IPS-15b (cell line): ENCODE data around the gene TRIM7.
A peak's percentile ranks its signal among the peaks of the same experiment; 100 is the strongest.

ENCODE experiments used
- H3K27me3 ChIP-seq: one replicate; pipeline ENCODE4 v1.6.1; 2013; ENCODE audit warnings: low read length; ENCODE audit not compliant: control insufficient read depth, insufficient read depth
- H3K36me3 ChIP-seq: one replicate; pipeline ENCODE4 v1.6.1; 2013; ENCODE audit warnings: low read length; ENCODE audit not compliant: control insufficient read depth, insufficient read depth
- H3K4me1 ChIP-seq: one replicate; pipeline ENCODE4 v1.6.1; 2013; ENCODE audit warnings: mild to moderate bottlenecking, low read length; ENCODE audit not compliant: control insufficient read depth, insufficient read depth
- H3K4me3 ChIP-seq: one replicate; pipeline ENCODE4 v1.5.1; 2013; ENCODE audit warnings: low read depth, low read length
- H3K9ac ChIP-seq: one replicate; pipeline ENCODE4 v1.6.1; 2013; ENCODE audit warnings: low read depth, mild to moderate bottlenecking, low read length
- H3K9me3 ChIP-seq: one replicate; pipeline ENCODE4 v1.6.1; 2013; ENCODE audit warnings: mild to moderate bottlenecking, low read length; ENCODE audit not compliant: control insufficient read depth, insufficient read depth

Gene TRIM7

DNA sequence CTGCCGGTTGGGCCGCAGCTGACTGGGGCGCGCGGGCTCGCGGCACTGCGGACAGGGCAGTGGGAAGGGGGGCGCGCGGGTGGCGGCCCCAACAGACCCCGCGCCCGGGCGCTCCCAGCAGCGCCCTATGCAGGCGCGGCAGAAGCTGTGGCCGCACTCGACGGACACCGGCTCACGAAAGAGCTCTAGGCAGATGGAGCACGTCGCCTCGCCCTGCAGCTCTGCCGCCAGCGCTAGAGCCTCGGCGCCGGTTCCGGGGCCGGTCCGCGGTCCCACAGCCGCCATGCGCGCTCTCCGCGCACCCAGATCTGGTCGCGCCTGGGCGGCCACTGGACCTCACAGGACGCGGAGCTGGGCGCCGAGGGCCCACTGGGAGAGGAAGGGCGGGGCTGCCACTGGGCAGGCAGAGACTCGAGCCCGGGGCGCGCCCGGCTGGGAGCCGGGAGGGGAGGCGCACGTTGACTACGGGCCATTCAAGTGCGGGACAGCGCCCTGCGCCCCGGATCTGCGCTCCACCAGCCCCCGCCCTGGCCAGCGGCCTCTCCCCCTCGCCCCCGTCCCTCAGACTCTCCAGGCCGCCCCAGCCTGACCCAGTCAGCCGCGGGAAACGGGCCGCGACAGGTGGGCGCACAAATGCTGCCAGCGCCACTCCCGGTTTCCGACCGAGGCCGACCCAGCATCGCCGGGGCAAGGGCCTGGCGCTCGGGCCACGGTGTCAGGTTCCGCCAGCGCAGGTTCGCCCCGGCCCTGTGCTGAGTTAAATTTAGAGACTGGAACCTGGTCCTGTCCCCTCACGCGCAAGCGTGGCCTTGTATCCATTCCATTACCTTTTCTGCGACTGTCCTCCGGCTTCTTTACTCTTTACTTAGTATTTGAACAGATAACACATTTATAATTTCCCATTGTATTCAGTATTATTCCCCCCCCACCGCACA, at the start of gene TRIM7:
TSS of gene TRIM7 (minus strand) at position 371 of the 935 bp plus-strand sequence. CDS start at position 285, 86 bp downstream.
- H3K9me3 ChIP-seq: no peaks in the 10 kb centered on the region
- H3K4me1 ChIP-seq: peaks cover 11% of the 10 kb centered on the region
- H3K36me3 ChIP-seq: no peaks in the 10 kb centered on the region
- H3K9ac ChIP-seq: no peak within 1 kb of the TSS
- H3K27me3 ChIP-seq: peaks cover 57% of the 10 kb centered on the region
- peak within 1 kb of the TSS; percentile 96 for H3K4me3 ChIP-seq

DNA sequence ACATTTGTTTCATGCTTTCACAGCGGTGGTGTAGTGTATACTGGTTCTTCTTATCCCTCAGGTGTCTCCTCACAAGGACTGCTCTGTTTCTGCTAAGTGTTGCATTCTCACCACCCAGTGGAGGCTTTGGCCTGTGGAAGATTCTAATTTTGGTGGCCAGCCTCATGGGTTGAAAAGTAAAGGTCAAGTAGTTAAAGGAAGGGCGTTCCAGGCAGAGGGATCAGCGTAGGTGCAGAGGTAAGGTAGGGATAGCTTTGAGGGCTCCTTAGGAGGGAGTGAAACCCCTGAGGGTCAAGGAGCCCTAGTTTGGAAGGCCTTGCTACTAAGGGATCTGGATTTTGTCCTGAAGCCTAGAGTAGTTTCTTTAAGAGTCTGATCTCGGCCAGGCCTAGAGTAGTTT, 43.3 kb upstream of the TRIM7 start:
- Histone ChIP-seq H3K4me1 (no peaks in the 10 kb centered on the region), H3K27me3 (no peaks in the 10 kb centered on the region), H3K36me3 (peaks cover 12% of the 10 kb centered on the region), H3K4me3 (peak overlapping the region; percentile 99), H3K9ac (peak overlapping the region; percentile 92), H3K9me3 (no peaks in the 10 kb centered on the region)

DNA sequence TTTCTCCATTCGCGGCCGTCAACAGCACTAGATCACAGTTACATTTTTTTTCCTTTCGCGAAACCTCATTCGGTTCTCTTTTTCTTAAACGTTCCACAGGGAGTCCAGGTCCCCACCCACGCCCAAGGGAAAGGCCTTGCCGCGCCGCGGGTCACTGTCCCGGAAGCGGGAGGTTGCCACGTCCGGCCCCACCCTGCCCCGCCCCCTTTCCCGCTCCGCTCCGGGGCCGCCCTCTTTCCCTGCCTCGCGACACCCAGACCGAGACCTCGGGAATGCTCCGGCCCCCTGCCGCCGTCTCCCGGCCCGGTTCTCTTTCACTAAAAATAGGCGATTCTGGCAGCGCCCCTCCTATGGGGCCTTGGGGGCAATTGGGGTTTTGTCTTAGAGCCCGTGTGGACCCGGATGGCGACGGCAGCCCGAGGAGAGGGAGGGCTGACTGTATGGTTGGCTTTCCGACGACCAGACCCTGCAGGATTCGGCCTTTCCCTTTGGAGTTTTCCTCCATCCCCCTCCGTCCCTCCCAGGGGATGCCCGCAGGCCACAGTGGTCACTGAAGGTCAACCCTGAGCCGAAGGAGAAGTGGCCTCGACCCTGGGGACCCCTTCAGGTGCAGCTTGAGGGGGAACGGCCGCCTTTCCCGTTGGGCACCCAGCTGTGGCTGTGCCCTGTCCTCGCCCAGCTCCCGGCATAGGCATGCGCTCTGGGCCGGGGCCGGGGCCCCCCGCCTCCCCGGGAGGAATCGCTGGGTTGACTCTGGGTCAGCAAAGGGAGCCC, 41.5 kb upstream of the TRIM7 start:
- peaks cover 4% of the 10 kb centered on the region for H3K4me1 ChIP-seq
- peak overlapping the region; percentile 99 for H3K4me3 ChIP-seq
- H3K36me3 ChIP-seq: peaks cover 26% of the 10 kb centered on the region
- H3K9me3 ChIP-seq: no peaks in the 10 kb centered on the region
- H3K27me3 ChIP-seq: no peaks in the 10 kb centered on the region
- H3K9ac ChIP-seq: peak overlapping the region; percentile 100

DNA sequence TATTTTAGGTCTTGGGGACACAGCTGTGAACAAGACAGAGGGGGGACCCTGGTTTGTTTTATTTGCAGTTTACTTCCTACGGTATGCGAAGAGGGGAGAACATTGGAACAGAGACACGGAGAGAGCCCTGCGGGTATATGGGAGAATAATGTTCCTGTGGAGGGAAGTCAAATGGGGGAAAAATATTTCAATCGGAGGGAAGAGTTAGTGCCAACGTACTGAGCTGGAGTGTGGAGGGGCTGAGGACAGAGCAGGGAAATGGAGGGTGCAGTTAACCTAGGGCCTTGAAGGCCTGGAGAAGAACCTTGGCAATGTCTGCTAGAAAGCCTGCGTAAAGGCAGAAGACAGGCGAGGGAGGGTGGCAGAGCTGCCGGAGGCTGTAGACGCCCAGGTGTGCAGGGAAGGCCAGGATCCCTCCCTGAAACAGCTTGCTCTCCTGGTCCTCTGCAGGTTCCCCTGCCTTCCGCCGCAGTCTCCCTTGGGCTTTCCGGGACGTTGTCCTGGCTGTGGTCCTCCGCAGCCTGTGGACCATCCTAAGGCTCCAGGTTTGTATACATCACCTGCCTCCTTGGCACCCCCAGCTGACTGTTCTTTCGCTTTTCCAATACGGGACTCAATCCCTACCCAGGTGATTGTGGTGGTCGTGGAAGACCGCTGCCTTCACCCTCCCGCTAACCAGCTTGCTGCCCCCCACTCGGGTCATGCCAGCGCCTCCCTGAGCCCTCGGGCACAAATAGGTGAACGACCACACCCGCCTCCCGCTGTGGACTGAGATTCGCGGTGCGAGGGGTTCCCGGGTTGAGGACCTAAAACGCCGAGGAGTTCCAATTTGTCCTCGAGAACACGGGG, 40.7 kb upstream of the TRIM7 start:
- Histone ChIP-seq H3K4me3 (peak overlapping the region; percentile 99), H3K27me3 (no peaks in the 10 kb centered on the region), H3K4me1 (peaks cover 4% of the 10 kb centered on the region), H3K36me3 (peaks cover 32% of the 10 kb centered on the region), H3K9me3 (no peaks in the 10 kb centered on the region), H3K9ac (peak overlapping the region; percentile 100)

DNA sequence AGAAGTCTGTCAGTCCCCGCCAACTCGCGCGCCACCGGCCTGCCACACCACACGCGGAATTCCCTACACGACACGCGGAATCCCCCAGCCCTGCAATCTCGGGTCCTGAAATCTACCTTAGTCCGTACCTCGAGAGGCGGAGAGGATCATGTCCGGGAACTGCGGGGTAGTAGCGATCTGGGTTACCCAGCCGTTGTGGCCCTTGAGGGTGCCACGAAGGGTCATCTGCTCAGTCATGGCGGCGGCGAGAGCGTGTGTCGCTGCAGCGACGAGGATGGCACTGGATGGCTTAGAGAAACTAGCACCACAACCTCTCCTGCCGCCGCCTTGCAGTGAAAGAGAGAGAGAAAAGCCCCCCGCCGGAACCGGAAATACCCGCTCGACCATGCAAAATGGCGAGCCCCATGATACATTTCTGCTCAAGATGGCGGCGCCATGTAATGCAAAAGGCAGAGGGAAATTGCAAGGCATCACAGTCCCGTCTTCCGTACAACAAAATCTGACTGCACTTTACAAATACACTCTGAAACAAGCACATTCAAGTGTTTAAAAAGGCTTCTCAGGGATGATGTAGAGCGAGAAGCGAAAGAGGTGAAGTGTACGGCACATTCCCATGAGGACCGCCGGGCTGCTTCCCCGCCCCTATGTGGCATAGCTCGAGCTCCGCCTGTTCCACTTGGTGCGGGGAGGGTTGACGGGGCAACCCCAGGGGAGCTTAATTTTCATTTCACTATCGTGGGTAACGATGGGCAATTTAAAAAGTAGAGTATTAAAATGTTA, 38.8 kb upstream of the TRIM7 start, which contains the start of gene RACK1:
TSS of gene RACK1 (minus strand) at position 343 of the 780 bp plus-strand sequence. CDS start at position 237, 106 bp downstream.
- Histone ChIP-seq H3K27me3 (no peaks in the 10 kb centered on the region), H3K36me3 (peaks cover 49% of the 10 kb centered on the region), H3K4me1 (peaks cover 4% of the 10 kb centered on the region), H3K4me3 (peak within 1 kb of the TSS; percentile 97), H3K9ac (peak within 1 kb of the TSS; percentile 97), H3K9me3 (no peaks in the 10 kb centered on the region)

DNA sequence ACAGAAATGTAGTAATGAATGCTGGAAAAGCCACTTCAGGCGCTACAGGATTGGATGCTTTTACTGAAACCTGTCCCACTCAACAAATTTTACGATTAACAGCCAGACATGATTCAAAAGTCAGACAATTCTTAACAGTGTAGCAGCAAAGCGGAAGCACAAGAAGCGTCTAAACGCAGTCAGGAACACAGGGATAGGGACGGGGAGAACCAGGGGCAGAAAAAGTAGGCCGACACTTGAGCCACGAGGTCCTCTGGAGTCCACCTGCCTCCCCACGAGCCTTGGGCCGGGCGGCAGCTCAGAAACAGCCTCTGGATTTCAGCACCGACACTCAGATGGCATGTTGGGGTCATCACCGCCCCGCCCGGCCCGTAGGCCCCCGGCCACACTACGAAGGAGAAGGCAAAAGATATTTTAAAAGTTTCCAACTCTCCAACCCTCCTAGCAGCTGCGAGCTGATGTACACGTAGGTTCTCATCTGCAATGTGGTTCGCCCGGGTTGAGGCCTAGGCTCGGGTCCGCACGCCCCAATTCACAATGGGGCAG, 38.1 kb upstream of the TRIM7 start:
- Histone ChIP-seq H3K36me3 (peaks cover 55% of the 10 kb centered on the region), H3K27me3 (no peaks in the 10 kb centered on the region), H3K4me3 (peak overlapping the region; percentile 97), H3K4me1 (peaks cover 4% of the 10 kb centered on the region), H3K9ac (peak overlapping the region; percentile 97), H3K9me3 (no peaks in the 10 kb centered on the region)

DNA sequence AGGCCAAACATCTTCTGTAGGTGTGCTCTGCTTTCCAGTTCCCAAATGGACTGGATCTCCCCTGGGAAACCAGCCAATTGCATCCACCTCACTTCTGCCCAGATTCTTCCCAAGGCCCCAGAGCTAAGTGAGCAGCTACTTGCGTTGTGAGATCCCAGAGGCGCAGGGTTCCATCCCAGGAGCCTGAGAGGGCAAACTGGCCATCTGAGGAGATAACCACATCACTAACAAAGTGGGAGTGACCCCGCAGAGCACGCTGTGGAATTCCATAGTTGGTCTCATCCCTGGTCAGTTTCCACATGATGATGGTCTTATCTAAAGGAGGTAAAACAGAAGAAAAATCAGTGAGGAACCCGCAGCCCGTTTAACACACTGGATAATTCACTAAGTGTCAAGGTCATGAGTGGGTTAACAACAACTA, 37.0 kb upstream of the TRIM7 start:
- no peaks in the 10 kb centered on the region for H3K27me3 ChIP-seq
- H3K36me3 ChIP-seq: peaks cover 61% of the 10 kb centered on the region
- H3K4me3 ChIP-seq: peak overlapping the region; percentile 97
- H3K4me1 ChIP-seq: peaks cover 4% of the 10 kb centered on the region
- H3K9me3 ChIP-seq: no peaks in the 10 kb centered on the region
- peak overlapping the region; percentile 97 for H3K9ac ChIP-seq

DNA sequence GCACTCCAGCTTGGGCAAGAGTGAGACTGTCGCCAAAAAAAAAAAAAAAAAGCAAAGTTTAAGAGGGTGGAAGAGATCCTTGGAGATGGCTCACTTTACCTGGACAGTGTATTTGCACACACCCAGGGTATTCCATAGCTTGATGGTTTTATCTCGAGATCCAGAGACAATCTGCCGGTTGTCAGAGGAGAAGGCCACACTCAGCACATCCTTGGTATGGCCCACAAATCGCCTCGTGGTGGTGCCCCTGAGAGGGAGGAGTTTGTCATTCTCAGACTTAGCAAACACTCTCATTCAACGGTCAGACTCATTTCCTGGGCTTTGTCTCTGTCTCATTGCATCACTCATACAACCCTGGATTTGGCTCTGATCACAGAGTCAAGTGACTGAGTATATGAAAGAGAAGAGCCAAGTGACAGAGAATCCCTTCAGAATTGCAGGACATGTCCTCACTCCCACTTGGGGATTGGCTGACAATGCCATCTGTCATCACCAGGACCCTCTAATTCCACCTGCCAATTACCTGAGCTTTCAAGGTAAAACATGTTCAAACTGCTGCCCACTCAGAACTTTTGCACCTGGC, 36.5 kb upstream of the TRIM7 start:
- H3K9ac ChIP-seq: peak overlapping the region; percentile 97
- no peaks in the 10 kb centered on the region for H3K27me3 ChIP-seq
- H3K36me3 ChIP-seq: peaks cover 66% of the 10 kb centered on the region
- no peaks in the 10 kb centered on the region for H3K9me3 ChIP-seq
- H3K4me3 ChIP-seq: peak overlapping the region; percentile 97
- peaks cover 4% of the 10 kb centered on the region for H3K4me1 ChIP-seq

DNA sequence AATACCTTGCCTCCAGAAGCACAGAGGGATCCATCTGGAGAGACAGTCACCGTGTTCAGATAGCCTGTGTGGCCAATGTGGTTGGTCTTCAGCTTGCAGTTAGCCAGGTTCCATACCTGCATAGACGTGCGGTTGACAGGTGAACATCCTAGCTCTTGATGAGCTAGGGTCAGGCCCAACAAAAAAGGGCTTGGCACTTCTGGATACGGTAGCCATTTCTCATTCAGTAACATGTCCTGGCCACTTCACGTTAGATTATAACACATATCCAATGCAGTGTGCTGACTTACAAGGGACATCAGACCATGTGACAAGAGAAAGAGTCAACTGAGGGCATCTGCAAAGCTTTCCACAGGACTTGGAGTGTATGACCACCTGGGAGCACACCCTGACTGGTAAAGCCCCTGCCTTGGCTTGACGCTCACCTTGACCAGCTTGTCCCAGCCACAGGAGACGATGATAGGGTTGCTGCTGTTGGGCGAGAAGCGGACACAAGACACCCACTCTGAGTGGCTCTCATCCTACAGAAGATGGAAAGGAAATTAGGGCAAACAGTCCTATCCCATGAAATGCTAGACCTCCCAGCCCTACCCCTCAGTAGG, 34.2 kb upstream of the TRIM7 start:
- H3K4me3 ChIP-seq: no peak overlapping the region
- H3K9me3 ChIP-seq: no peaks in the 10 kb centered on the region
- H3K36me3 ChIP-seq: peaks cover 78% of the 10 kb centered on the region
- no peaks in the 10 kb centered on the region for H3K27me3 ChIP-seq
- H3K4me1 ChIP-seq: peaks cover 4% of the 10 kb centered on the region
- H3K9ac ChIP-seq: no peak overlapping the region
